Chondrocyte (in vitro differentiated cells): ENCODE data around the gene COLEC12. TPM values are rescaled to one million over a fixed set of nuclear protein-coding genes. Genes with fewer than 3 reads are reported as not detected.

Experiments used
- DNase-seq: peaks from one replicate; pipeline ENCODE4 v3.0.0; 2021; ENCODE audit warnings: mixed read lengths, low spot score
- H3K27ac Mint-ChIP-seq: one replicate; pipeline ENCODE4 v1.8.0; 2021; ENCODE audit warnings: mild to moderate bottlenecking, moderate library complexity, mixed read lengths; ENCODE audit not compliant: unreplicated experiment
- H3K27me3 Mint-ChIP-seq: 2 replicates; pipeline ENCODE4 v1.8.0; 2021; ENCODE audit warnings: low read depth, mixed read lengths
- H3K36me3 Mint-ChIP-seq: 2 replicates; pipeline ENCODE4 v1.8.0; 2021; ENCODE audit warnings: low read depth, mixed read lengths
- H3K4me1 Mint-ChIP-seq: 2 replicates; pipeline ENCODE4 v1.8.0; 2021; ENCODE audit warnings: low read depth, mild to moderate bottlenecking, mixed read lengths
- H3K4me3 Mint-ChIP-seq: one replicate; pipeline ENCODE4 v1.8.0; 2021; ENCODE audit warnings: mild to moderate bottlenecking, moderate library complexity, mixed read lengths; ENCODE audit not compliant: unreplicated experiment
- H3K9me3 Mint-ChIP-seq: 2 replicates; pipeline ENCODE4 v1.8.0; 2021; ENCODE audit warnings: low read depth, mixed read lengths
- total RNA-seq: library from RNA; stranded (reverse); gene quantifications from 3 replicates; pipeline ENCODE4 v1.2.1, GENCODE V29; 2021
- TF ChIP-seq, protein P1 (sequence below): fragments of 200-600 bp; sonication (generic); IDR thresholded peaks from 2 replicates; pipeline ENCODE4 v1.5.0; 2021; ENCODE audit warnings: antibody characterized with exemption, mild to moderate bottlenecking, moderate library complexity

Gene COLEC12
- total RNA-seq, 1 donor from 2014 or later, result 2.1 TPM

DNA sequence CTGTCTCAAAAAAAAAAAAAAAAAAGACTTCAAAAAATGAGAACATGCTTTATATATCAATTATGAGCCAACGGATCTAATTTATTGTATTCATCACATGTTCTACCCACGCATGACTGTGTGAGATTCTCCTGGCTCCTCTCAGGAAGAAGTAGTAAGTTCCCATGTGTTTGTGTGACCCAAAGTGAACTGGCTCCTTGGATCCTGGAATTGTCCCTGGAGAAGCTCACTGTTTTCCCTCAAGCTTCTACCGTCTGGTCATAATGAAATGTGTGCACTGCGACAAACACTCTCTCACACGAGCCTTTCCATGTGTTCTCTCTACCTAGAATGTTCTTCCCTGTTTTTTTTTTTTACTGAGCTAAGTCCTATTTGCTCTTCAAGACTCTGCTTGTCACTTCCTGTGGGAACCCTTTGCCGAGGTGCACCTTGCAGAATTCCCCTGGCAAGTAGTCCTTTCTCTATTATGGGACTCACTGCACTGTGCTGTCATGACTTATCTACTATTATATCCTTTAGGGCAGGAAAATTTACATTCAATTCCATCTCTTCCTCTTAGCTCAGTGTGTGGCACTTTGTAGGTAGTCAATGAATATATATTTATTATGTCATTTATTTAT, 149.4 kb downstream of the COLEC12 start:
- Mint-ChIP-seq H3K27me3 (no peaks in the 10 kb centered on the region), H3K4me1 (peaks cover 3% of the 10 kb centered on the region), H3K27ac (no peak overlapping the region), H3K4me3 (no peak overlapping the region), H3K36me3 (peaks cover 2% of the 10 kb centered on the region), H3K9me3 (peaks cover 6% of the 10 kb centered on the region)
- no peak for DNase-seq
- TF ChIP-seq, protein P1, sequence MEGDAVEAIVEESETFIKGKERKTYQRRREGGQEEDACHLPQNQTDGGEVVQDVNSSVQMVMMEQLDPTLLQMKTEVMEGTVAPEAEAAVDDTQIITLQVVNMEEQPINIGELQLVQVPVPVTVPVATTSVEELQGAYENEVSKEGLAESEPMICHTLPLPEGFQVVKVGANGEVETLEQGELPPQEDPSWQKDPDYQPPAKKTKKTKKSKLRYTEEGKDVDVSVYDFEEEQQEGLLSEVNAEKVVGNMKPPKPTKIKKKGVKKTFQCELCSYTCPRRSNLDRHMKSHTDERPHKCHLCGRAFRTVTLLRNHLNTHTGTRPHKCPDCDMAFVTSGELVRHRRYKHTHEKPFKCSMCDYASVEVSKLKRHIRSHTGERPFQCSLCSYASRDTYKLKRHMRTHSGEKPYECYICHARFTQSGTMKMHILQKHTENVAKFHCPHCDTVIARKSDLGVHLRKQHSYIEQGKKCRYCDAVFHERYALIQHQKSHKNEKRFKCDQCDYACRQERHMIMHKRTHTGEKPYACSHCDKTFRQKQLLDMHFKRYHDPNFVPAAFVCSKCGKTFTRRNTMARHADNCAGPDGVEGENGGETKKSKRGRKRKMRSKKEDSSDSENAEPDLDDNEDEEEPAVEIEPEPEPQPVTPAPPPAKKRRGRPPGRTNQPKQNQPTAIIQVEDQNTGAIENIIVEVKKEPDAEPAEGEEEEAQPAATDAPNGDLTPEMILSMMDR, result no peak

DNA sequence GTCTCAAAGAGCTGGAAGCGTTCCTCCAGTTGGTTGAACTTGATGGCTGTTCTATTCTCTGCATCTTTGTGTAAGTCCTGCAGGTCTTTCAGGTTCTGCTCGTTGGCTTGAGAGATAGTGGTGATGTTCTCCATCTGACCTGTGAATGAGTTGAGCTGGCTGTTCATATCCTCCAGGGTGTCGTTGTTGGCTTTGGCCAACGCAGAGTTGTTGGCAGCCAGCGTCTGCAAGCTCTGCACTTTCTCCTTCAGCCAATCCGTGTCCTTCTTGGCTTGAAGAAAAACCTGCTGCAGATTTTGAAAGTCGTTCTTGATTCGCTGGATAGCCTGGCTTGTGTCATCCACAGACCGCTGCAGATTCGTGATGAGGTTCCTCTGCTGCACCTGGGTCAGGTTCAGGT, 153.9 kb downstream of the COLEC12 start:
- H3K27me3 Mint-ChIP-seq, result no peaks in the 10 kb centered on the region
- H3K4me1 Mint-ChIP-seq, result no peaks in the 10 kb centered on the region
- DNase-seq, result no peak
- H3K4me3 Mint-ChIP-seq, result no peak overlapping the region
- TF ChIP-seq, protein P1, result no peak
- H3K36me3 Mint-ChIP-seq, result peaks cover 2% of the 10 kb centered on the region
- H3K9me3 Mint-ChIP-seq, result peaks cover 10% of the 10 kb centered on the region
- no peak overlapping the region for H3K27ac Mint-ChIP-seq

DNA sequence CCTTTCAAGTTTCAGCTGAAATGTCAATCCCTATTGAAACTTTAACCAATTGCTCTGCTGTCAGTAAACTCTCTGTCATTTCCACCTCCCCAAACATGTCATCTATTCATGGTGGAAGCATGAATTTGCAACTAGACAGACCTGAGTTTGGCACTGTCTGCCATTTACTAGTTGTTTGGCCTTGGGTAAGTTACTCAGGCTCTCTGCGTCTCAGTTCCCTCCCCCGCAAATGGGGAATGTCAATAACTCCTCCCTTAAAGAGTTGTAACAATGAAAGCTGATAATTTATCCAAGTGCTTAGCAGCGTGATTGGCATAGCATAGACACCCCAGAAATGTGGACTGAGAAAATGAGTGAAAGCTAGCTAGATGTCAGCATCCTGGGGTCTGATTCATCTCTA, 159.4 kb downstream of the COLEC12 start:
- peaks cover 7% of the 10 kb centered on the region for H3K27me3 Mint-ChIP-seq
- no peaks in the 10 kb centered on the region for H3K4me1 Mint-ChIP-seq
- H3K36me3 Mint-ChIP-seq, result no peaks in the 10 kb centered on the region
- no peak for DNase-seq
- TF ChIP-seq, protein P1, result no peak
- H3K27ac Mint-ChIP-seq, result no peak overlapping the region
- H3K9me3 Mint-ChIP-seq, result peaks cover 4% of the 10 kb centered on the region
- no peak overlapping the region for H3K4me3 Mint-ChIP-seq

DNA sequence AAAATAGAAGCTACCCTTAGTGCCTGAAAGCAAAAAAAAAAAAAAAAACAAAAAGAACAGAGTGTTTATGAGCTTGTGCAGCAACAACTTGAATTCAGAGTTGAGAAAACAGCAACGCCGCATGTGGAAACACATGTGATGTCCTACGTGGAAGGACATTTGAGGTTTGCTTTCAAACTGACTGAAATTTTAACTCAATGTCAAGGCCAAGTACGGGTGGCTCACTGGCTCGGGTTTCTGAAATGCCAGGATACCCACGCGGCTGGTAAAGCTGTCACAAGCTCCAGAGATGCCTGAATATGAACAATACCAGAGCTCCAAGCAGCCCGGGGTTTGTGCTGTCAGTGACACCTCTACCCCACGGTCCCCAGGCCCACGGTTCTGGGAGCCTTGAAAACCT, 160.5 kb downstream of the COLEC12 start:
- Mint-ChIP-seq H3K4me1 (no peaks in the 10 kb centered on the region), H3K36me3 (no peaks in the 10 kb centered on the region), H3K27ac (no peak overlapping the region), H3K9me3 (no peaks in the 10 kb centered on the region), H3K4me3 (no peak overlapping the region), H3K27me3 (peaks cover 7% of the 10 kb centered on the region)
- TF ChIP-seq, protein P1, result no peak
- DNase-seq, result no peak

DNA sequence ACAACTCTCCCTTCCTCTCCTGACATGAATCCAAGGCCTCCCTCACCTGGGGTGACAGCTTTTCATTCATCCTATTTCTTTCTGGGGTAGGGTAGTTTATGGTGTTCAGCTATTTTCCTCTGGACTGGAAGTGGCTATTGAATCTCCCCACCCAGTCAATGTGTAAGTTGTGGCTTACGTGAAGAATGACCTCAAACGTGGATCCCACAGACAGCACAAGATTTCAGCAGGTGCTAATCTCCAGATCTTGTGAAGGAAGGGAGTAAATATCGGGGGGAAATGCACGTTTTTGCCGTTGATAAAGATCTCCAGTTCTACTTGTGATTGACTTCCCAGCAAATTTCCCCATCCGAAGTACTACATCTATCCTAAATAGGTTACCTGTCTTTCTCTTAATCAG, 161.3 kb downstream of the COLEC12 start:
- Mint-ChIP-seq H3K36me3 (no peaks in the 10 kb centered on the region), H3K4me3 (no peak overlapping the region), H3K27ac (no peak overlapping the region), H3K9me3 (no peaks in the 10 kb centered on the region), H3K4me1 (no peaks in the 10 kb centered on the region), H3K27me3 (peaks cover 7% of the 10 kb centered on the region)
- TF ChIP-seq, protein P1, result no peak
- DNase-seq, result no peak
